Fibroblast of mammary gland (primary cell): ENCODE measurements around the gene MOK.
"Not testable (repeated sequence)": the region's sequence is repeated elsewhere in the genome, so short reads cannot be mapped to it uniquely, and the experiment has no call there.

Source experiments
- DNase-seq: peaks from one replicate; pipeline ENCODE4 v3.0.0-alpha.2; 2010; ENCODE audit warnings: low read depth
- H3K4me3 ChIP-seq: 2 replicates; pipeline ENCODE4 v1.5.1; 2011; ENCODE audit warnings: low read depth, mild to moderate bottlenecking, low read length, moderate library complexity; ENCODE audit not compliant: control insufficient read depth
- TF ChIP-seq, protein P1 (sequence below): conservative IDR thresholded peaks from 2 replicates; pipeline ENCODE4 v1.5.1; 2011; ENCODE audit warnings: low read depth, low read length, inconsistent platforms; ENCODE audit not compliant: control insufficient read depth, insufficient read depth

The MOK gene

DNA sequence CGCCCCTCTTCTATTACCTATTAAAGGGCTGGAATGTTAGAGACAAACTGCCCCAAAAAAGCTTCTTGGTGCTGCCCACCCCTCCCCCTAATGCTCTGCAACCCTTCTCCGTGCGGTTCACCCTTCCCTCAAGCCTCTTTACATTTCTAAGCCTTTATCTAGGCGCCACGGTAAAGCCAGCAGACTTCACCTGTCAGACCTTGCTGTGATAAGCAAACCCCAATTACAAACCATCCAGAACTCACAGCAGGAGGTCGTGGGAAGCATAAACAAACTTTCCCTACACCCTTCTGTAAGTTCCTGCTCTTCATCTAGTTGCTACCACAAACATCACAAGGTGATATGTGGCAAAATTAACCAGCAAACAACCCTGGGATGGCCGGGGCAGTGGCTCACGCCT is 56.8 kb downstream of the MOK start:
- DNase-seq: no peak
- TF ChIP-seq, protein P1, sequence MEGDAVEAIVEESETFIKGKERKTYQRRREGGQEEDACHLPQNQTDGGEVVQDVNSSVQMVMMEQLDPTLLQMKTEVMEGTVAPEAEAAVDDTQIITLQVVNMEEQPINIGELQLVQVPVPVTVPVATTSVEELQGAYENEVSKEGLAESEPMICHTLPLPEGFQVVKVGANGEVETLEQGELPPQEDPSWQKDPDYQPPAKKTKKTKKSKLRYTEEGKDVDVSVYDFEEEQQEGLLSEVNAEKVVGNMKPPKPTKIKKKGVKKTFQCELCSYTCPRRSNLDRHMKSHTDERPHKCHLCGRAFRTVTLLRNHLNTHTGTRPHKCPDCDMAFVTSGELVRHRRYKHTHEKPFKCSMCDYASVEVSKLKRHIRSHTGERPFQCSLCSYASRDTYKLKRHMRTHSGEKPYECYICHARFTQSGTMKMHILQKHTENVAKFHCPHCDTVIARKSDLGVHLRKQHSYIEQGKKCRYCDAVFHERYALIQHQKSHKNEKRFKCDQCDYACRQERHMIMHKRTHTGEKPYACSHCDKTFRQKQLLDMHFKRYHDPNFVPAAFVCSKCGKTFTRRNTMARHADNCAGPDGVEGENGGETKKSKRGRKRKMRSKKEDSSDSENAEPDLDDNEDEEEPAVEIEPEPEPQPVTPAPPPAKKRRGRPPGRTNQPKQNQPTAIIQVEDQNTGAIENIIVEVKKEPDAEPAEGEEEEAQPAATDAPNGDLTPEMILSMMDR: no peak
- H3K4me3 ChIP-seq: no peak overlapping the region

DNA sequence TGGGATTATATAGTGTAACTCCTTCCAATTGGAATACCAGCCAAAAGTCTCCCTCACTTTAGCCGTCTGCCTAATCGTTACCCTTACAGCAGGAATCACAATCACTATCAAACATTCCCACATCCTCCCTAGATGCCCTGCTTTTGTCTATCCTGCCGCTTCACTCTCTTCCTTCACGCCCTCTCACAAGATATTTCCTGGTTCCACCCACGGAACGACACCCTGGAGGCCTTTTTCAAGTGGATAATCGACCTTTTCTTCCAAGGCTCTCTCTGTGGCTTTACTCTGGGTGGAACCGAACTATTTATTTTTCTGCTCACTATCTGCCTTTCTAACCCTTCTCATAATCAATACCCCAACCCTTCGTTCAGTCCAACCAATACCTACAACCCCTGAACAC is 58.9 kb downstream of the MOK start:
- no peak for DNase-seq
- TF ChIP-seq, protein P1: no peak
- H3K4me3 ChIP-seq: no peak overlapping the region

- H3K4me3 ChIP-seq, DNase-seq: not testable (repeated sequence)
These were observed 61.2 kb downstream of the MOK start for GRCh38 chr14:102243795-102244194.

DNA sequence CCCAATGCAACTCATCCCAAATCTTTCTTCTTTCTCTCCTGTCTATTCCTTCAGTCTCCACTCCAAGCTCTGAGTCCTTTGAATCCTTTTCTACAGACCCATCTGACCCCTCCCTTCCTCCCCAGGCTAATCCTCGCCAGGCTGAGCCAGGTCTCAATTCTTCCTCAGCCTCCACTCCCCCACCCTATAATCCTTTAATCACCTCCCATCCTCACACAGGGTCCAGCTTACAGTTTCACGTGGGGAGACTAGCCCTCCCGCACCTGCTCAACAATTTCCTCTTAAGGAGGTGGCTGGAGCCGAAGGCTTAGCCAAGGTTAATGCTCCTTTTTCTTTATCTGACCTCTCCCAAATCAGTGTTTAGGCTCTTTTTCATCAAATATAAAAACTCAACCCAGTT is 63.8 kb downstream of the MOK start:
- H3K4me3 ChIP-seq: no peak overlapping the region
- TF ChIP-seq, protein P1: no peak
- no peak for DNase-seq

- not testable (repeated sequence) for H3K4me3 ChIP-seq, DNase-seq
These were observed 64.5 kb downstream of the MOK start for GRCh38 chr14:102240481-102240880.

GRCh38 chr14:102239231-102239630 is 65.7 kb downstream of the MOK start:
- no peak overlapping the region for H3K4me3 ChIP-seq
- TF ChIP-seq, protein P1: no peak
- no peak for DNase-seq

GRCh38 chr14:102238766-102239165 is 66.2 kb downstream of the MOK start:
- DNase-seq: no peak

DNA sequence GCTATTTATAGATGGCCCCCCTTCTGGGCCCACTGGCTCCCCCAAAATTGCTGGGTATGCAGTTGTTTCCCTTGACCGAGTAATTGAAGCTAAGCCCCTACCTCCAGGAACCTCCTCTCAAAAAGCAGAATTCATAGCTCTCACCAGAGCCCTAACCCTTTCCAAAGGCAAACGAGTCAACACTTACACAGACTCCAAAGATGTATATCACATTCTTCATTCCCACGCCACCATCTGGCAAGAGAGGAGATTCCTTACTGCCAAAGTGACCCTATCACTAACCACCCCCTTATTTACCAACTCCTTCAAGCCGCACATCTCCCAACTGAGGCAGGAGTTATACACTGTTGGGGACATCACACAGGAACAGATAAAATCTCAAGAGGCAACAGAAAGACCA is 66.8 kb downstream of the MOK start:
- TF ChIP-seq, protein P1: no peak
- DNase-seq: no peak
- no peak overlapping the region for H3K4me3 ChIP-seq

More at GRCh38 chr14:102238766-102239165, 66.2 kb downstream of the MOK start:
- no peak overlapping the region for H3K4me3 ChIP-seq
- TF ChIP-seq, protein P1: no peak
